OCI-LY7 (cell line): ENCODE data around the gene RPRD2. TPM values are rescaled to one million over a fixed set of nuclear protein-coding genes. Genes with fewer than 3 reads are reported as not detected.

Source experiments
- BruUV-seq: library from RNA; stranded (reverse); fragments of 400-500 nt; replicated peaks from 2 replicates; lab custom pipeline; 2021; lab: Mats Ljungman, UMichigan
- CTCF ChIA-PET: fragments of 300-600 bp; sonication (Branson Sonifier 250); formaldehyde crosslinking; loops from one replicate; lab custom pipeline; 2022; ENCODE audit warnings: antibody characterized with exemption; ENCODE audit not compliant: unreplicated experiment; lab: Charles Lee
- POLR2A ChIA-PET: fragments of 300-600 bp; sonication (Branson Sonifier 250); formaldehyde crosslinking; loops from one replicate; lab custom pipeline; 2022; ENCODE audit warnings: antibody characterized with exemption; lab: Charles Lee
- DNase-seq: peaks from one replicate; pipeline ENCODE4 v3.0.0-alpha.2; 2015; ENCODE audit warnings: low spot score
- H2AFZ ChIP-seq: fragments of 200-600 bp; sonication (generic), shearing (Covaris generic); 2 replicates; pipeline ENCODE4 v1.6.1; 2014; ENCODE audit warnings: mild to moderate bottlenecking, antibody characterized with exemption, low read length, moderate library complexity
- H3K27ac ChIP-seq: fragments of 200-600 bp; sonication (generic); 2 replicates; pipeline ENCODE4 v1.5.1; 2014; ENCODE audit warnings: mixed run types, low read depth, mild to moderate bottlenecking, moderate library complexity, low read length, inconsistent platforms; ENCODE audit not compliant: poor library complexity, severe bottlenecking
- H3K36me3 ChIP-seq: fragments of 200-600 bp; sonication (generic); 2 replicates; pipeline ENCODE4 v1.6.1; 2014; ENCODE audit warnings: mild to moderate bottlenecking, antibody characterized with exemption, low read length, moderate library complexity, mixed read lengths; ENCODE audit not compliant: insufficient read depth
- H3K4me1 ChIP-seq: fragments of 200-600 bp; sonication (generic); 2 replicates; pipeline ENCODE4 v1.5.1; 2014; ENCODE audit warnings: mild to moderate bottlenecking, low read length; ENCODE audit not compliant: insufficient read depth, poor library complexity, severe bottlenecking
- H3K4me2 ChIP-seq: fragments of 200-600 bp; sonication (generic); 2 replicates; pipeline ENCODE4 v1.6.1; 2014; ENCODE audit warnings: mild to moderate bottlenecking, low read length
- H3K4me3 ChIP-seq: fragments of 200-600 bp; sonication (generic); 2 replicates; pipeline ENCODE4 v1.5.1; 2014; ENCODE audit warnings: mild to moderate bottlenecking, low read depth, low read length; ENCODE audit not compliant: poor library complexity, severe bottlenecking
- H3K79me2 ChIP-seq: fragments of 200-600 bp; sonication (generic); 2 replicates; pipeline ENCODE4 v1.6.1; 2016; ENCODE audit warnings: low read depth, mild to moderate bottlenecking, low read length, moderate library complexity, mixed read lengths; ENCODE audit not compliant: insufficient read depth
- H3K9me2 ChIP-seq: fragments of 200-600 bp; sonication (generic); 2 replicates; pipeline ENCODE4 v1.6.1; 2016; ENCODE audit warnings: mild to moderate bottlenecking, low read length, mixed read lengths; ENCODE audit not compliant: insufficient read depth
- H3K9me3 ChIP-seq: fragments of 200-600 bp; sonication (generic); 2 replicates; pipeline ENCODE4 v1.6.1; 2014; ENCODE audit warnings: mild to moderate bottlenecking, mixed run types, low read length, mixed read lengths
- H4K20me1 ChIP-seq: fragments of 200-600 bp; sonication (generic); 2 replicates; pipeline ENCODE4 v1.6.1; 2014; ENCODE audit warnings: mild to moderate bottlenecking, antibody characterized with exemption, low read length, moderate library complexity, mixed read lengths; ENCODE audit not compliant: insufficient read depth
- EZH2phosphoT487 ChIP-seq: fragments of 200-600 bp; sonication (generic); IDR thresholded peaks from 2 replicates; pipeline ENCODE4 v1.6.1; 2018; ENCODE audit warnings: low read depth, borderline replicate concordance, mild to moderate bottlenecking, mixed run types, antibody characterized with exemption, low read length, moderate library complexity, mixed read lengths
- intact Hi-C: fragments of 100-400 bp; cut with micrococcal nuclease; formaldehyde crosslinking; loops from one replicate; pipeline ENCODE4 v1.10.0; 2022; ENCODE audit not compliant: unreplicated experiment
- total RNA-seq, 2 experiments: library from RNA; depleted of rRNA in 1 of 2; stranded (reverse); fragments of >200 nt in 1 of 2; shearing (Covaris generic) in 1 of 2; gene quantifications; 2 replicates each; pipeline ENCODE4 v1.2.3, GENCODE V29; 2014 to 2022
- TF ChIP-seq, protein P1 (sequence below): fragments of 200-600 bp; sonication (generic); conservative IDR thresholded peaks from 2 replicates; pipeline ENCODE4 v1.5.1; 2014; ENCODE audit warnings: mild to moderate bottlenecking, antibody characterized with exemption, low read length, moderate library complexity, mixed read lengths

RPRD2 gene
- total RNA-seq, 2 experiments from 2014 or later, result 17.0 to 39.7 TPM

DNA sequence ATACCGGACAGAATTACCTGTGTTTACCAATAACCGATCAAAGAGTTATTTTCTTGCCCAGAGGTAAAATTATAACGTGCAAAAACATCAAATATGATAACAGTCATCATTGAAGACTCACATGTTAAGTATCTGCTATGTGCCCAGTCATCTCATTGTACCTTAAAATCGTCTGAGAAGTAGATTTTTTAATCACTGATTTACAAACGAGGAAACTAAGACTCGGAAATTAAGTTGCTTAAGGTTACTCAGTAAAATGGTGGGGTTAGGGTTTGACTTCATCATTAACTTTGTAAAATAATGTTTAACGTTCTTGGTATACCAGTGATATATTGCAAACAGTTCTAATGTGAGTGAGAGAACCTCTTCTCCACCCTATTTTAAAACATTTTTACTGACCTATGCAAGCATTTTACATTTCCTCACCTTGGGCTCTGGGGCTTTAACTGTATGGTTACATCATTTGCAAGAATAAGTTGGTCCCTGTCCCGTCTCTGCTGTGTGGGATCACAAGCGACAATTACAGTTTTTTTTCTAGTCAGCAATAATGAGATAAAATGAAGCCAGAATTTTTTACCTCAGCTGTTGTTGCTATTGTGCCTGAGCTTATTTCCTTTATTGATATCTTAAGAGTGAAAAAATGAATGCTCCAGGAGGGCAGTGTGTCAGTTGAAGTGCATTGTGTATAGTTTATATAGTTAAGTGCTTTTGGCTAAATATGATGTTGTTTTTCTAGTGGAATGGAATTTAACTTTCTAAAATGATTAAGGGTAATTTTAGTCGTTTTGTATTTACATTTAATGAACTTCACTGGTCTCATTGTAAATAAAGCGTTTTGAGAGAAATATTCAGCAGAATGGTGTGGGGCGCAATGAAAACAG lies 2.7 kb downstream of the RPRD2 start:
- no TSS peak for BruUV-seq
- Histone ChIP-seq H3K4me1 (peaks cover 11% of the 10 kb centered on the region), H4K20me1 (peaks cover 10% of the 10 kb centered on the region; the same call in 1 of the 2 replicates), H3K4me3 (peak overlapping the region; percentile 92), H3K79me2 (peaks cover 76% of the 10 kb centered on the region), H3K27ac (peak overlapping the region; percentile 93), H3K4me2 (peak overlapping the region; percentile 86), H2AFZ (peak overlapping the region; percentile 37; the same call in 1 of the 2 replicates), H3K9me3 (no peaks in the 10 kb centered on the region), H3K36me3 (peaks cover 37% of the 10 kb centered on the region), H3K9me2 (no peaks in the 10 kb centered on the region)
- no peak for TF ChIP-seq EZH2phosphoT487
- TF ChIP-seq, protein P1, sequence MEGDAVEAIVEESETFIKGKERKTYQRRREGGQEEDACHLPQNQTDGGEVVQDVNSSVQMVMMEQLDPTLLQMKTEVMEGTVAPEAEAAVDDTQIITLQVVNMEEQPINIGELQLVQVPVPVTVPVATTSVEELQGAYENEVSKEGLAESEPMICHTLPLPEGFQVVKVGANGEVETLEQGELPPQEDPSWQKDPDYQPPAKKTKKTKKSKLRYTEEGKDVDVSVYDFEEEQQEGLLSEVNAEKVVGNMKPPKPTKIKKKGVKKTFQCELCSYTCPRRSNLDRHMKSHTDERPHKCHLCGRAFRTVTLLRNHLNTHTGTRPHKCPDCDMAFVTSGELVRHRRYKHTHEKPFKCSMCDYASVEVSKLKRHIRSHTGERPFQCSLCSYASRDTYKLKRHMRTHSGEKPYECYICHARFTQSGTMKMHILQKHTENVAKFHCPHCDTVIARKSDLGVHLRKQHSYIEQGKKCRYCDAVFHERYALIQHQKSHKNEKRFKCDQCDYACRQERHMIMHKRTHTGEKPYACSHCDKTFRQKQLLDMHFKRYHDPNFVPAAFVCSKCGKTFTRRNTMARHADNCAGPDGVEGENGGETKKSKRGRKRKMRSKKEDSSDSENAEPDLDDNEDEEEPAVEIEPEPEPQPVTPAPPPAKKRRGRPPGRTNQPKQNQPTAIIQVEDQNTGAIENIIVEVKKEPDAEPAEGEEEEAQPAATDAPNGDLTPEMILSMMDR, result no peak
- CTCF ChIA-PET, result no interaction called here
- POLR2A ChIA-PET, result interaction anchor here (0.7 kb wide), 1 partner anchor 14 kb away, joined by 3 read pairs; no protein-coding TSS in a partner anchor
- peak; percentile 25 for DNase-seq
- intact Hi-C loops, result loop anchor here (10.0 kb wide), 1 partner anchor 198 kb away; no protein-coding TSS in a partner anchor

DNA sequence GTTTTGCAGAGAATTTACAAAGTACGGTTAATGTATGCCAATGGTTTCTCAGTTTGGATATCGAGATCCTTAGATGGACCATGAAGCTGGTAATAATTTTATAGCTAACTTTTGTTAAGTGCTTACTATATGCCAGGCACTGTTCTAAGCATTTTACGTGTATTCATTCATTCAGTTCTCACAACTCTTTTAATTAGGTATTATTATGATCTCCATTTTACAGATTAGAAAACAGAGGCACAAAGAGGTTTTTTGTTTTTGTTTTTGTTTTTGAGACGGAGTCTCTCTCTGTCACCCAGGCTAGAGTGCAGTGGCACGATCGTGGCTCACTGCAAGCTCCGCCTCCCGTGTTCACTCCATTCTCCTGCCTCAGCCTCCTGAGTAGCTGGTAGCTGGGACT lies 7.2 kb downstream of the RPRD2 start:
- H3K4me2 ChIP-seq, result no peak overlapping the region
- peaks cover 99% of the 10 kb centered on the region for H3K79me2 ChIP-seq
- no peak overlapping the region for H2AFZ ChIP-seq
- intact Hi-C loops, result no loop called here
- peaks cover 48% of the 10 kb centered on the region for H3K36me3 ChIP-seq
- no TSS peak for BruUV-seq
- peaks cover 4% of the 10 kb centered on the region for H3K4me1 ChIP-seq
- no peak overlapping the region for H3K4me3 ChIP-seq
- H3K9me2 ChIP-seq, result no peaks in the 10 kb centered on the region
- ChIA-PET POLR2A (interaction anchor here (1.0 to 1.1 kb wide), 2 partner anchors 9 to 12 kb away, joined by 3 to 5 read pairs; no protein-coding TSS in a partner anchor), CTCF (no interaction called here)
- H3K27ac ChIP-seq, result no peak overlapping the region
- TF ChIP-seq, protein P1, result no peak
- TF ChIP-seq EZH2phosphoT487, result no peak
- no peak for DNase-seq
- H3K9me3 ChIP-seq, result no peaks in the 10 kb centered on the region
- H4K20me1 ChIP-seq, result peaks cover 35% of the 10 kb centered on the region

DNA sequence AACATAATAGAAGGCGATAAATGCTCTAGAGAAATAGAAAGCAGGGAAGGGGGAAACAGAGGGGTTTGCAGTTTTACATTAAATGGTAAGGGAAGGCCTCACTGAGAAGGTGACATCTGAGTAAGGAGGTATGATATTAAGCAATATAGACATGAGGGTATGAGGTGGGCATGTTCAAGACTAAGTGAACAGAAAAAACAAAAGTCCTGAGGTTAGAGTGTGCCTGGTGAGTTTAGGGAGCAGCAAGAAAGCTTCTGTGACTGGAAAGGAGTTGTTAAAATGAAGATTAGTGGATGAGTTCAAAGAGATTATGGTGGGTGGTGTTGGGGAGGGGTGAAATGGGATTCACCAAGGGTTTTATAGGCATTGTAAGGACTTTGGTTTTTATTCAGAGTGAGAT lies 8.6 kb downstream of the RPRD2 start:
- no peak for DNase-seq
- no peak overlapping the region for H3K4me3 ChIP-seq
- peaks cover 27% of the 10 kb centered on the region for H4K20me1 ChIP-seq
- POLR2A ChIA-PET, result interaction anchor here (0.8 kb wide), 1 partner anchor 15 kb away, joined by 3 read pairs; no protein-coding TSS in a partner anchor
- no peak overlapping the region for H3K27ac ChIP-seq
- H2AFZ ChIP-seq, result no peak overlapping the region
- H3K9me2 ChIP-seq, result no peaks in the 10 kb centered on the region
- BruUV-seq, result no TSS peak
- H3K36me3 ChIP-seq, result peaks cover 43% of the 10 kb centered on the region
- H3K4me2 ChIP-seq, result no peak overlapping the region
- CTCF ChIA-PET, result no interaction called here
- no peaks in the 10 kb centered on the region for H3K9me3 ChIP-seq
- no peak for TF ChIP-seq EZH2phosphoT487
- TF ChIP-seq, protein P1, result no peak
- intact Hi-C loops, result no loop called here
- peaks cover 4% of the 10 kb centered on the region for H3K4me1 ChIP-seq
- H3K79me2 ChIP-seq, result peaks cover 99% of the 10 kb centered on the region
